GM21367 (cell line): ENCODE data around the gene PCNT.

ENCODE experiments used
- ATAC-seq: cut with Tn5 transposase; IDR thresholded peaks from one replicate; pipeline ENCODE4 v1.9.1; 2021; ENCODE audit not compliant: unreplicated experiment

PCNT gene

DNA sequence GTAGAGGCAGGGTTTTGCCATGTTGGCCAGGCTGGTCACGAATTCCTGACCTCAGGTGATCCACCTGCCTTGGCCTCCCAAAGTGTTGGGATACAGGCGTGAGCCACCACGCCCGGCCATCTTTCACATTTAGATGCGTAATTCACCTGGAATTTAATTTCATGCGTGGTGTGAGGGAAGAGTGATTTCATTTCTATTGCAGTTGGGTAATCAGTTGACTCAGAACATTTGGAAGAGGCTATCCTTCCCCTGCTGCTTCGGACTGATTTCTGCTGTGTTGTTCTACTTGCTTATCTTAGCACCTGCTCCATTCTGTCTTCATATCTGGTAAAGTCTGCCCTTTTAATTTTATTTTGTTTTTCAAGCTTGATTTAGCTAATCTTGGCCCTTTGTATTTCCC lies 153.8 kb downstream of the PCNT start:
- no peak for ATAC-seq

- ATAC-seq: no peak
These were observed 155.0 kb downstream of the PCNT start for GRCh38 chr21:46478910-46479309.

- no peak for ATAC-seq
These were observed 156.5 kb downstream of the PCNT start for GRCh38 chr21:46480466-46480865.

DNA sequence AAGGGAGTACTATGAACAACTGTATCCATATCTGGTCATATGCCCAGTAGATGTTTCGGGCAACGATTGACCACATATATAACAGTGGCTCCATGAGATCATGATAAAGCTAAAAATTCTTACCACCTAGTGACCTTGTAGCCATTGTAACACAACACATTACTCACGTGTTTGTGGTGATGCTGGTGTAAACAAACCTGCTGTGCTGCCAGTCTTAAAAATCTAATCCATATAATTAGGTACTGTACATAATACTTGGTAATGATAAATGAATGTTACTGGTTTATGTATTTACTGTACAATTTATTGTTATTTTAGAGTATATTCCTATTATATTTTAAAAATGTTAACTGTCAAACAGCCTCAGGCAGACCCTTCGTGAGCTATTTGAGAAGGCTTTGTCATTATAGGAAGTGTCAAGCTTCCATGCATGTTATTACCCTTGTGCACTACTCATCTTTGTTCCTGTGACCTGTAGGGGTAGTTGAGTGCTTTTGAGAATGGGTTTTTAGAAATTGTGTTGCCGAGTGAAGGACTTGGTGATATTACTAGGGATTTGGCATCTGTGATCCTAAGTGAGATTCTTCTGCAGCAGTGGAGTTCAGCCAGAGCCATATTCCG lies 158.4 kb downstream of the PCNT start:
- ATAC-seq: no peak

GRCh38 chr21:46482846-46483231 lies 158.9 kb downstream of the PCNT start:
- no peak for ATAC-seq

DNA sequence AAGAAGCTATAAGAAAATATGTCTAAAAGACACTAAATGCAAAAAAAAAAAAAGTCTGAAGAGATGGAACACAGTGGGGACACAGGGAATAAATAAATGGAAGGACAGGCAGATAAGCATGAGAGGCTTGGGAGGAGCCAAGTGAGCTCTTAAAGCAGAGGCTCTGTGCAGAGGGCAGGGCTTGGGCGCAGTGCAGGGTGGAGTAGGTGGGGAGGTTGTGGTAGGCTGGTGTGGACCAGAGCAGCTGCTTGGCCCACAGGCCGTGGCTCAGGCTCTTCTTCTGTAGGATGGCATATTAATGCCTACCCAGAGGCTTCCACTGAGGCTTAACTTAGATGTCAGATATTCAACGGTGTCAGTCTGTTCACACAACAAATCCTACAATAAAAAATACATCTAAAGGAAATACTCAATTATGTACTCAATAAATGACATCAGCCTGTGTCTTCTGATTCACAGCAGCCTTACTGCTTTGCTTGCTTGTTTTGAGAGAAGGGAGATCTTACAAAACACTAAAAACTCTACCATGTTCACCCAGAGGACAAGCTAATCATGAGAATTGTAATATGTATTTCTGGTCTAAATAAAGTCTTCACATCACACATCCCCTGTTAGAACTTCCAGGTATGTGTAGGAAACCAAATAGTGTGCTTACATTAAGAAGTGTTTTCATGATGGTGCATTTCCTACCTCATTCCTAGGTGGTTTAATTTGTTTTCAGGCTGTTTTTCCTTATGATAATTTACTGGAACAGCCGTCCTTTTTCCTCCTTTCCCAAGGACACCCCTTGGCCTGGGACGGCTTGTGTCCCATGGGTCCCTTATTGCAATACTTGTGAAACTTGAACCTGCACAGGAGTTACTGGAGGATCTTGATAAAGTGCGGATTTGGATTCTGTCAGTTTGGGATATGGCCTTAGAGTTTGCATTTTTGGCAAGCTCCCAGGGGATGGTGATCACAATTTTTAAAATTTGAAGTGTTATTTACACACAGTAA lies 159.6 kb downstream of the PCNT start:
- no peak for ATAC-seq

DNA sequence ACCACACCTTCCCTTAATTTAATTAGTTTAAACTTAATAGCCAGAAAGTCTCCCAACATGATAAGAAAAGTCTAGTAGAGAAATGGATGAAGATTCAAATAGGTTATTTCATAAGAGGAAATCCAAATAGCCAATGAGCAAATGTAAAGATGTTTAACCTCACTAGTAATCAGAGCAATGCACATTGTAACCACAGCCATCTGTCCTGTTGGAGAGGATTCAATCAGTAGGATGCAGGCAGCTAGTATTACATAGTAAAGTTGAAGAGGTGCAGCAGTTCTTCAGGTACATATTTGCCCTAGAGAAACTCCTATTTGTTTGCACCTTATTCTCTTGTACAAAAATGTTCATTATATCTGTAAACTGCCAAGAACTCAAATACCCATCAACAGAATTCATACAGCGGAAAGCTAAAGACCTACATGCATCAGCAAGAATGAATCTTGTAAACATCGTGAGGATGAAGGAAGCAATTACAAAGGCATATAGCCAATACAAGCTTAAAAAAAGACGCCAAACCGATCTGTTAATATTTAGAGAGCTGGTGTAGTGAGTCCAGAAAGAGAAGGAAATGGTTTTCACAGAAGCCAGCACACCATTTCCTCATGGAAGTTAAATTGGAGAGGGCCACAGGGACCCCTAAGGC lies 162.6 kb downstream of the PCNT start:
- ATAC-seq: no peak

- ATAC-seq: no peak
These were observed 165.3 kb downstream of the PCNT start for GRCh38 chr21:46489162-46489663.

DNA sequence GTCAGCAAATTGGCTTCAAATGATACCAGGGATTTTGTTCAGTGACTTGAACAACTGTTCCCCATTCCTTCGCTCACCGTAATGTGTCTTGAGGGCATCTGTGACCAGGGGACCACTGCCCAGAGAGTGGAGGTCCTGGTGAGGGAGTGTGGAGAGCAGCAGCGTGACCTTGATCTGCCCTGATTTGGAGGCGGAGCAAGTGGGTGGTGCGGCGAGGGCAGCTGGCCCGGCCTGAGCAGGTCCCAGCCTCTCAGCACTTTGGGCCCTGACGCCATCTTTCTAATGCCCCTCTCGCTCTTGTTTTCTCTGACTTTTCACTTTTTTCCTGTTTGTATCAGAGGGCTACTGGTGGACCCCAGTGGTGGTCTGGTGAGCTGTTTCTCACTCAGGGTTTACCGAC lies 165.8 kb downstream of the PCNT start:
- ATAC-seq: no peak

GRCh38 chr21:46491553-46491952 lies 167.6 kb downstream of the PCNT start:
- no peak for ATAC-seq

GRCh38 chr21:46492851-46493250 lies 168.9 kb downstream of the PCNT start:
- no peak for ATAC-seq

- ATAC-seq: no peak
These were observed 169.9 kb downstream of the PCNT start for GRCh38 chr21:46493828-46494227.
